Activated CD4-positive, alpha-beta T cell treated with anti-CD3 and anti-CD28 coated beads, Interleukin-2, Interleukin-6, amounts not matched to agents 100 ng/mL and 50 ng/mL, durations not matched to agents 16 hours and 8 hours (primary cell): ENCODE results near the gene PCID2.
"Not testable (repeated sequence)": the region's sequence is repeated elsewhere in the genome, so short reads cannot be mapped to it uniquely, and the experiment has no call there.

Experiments
- DNase-seq: peaks from one replicate; pipeline ENCODE4 v3.0.0-alpha.2; 2020

Gene PCID2

DNA sequence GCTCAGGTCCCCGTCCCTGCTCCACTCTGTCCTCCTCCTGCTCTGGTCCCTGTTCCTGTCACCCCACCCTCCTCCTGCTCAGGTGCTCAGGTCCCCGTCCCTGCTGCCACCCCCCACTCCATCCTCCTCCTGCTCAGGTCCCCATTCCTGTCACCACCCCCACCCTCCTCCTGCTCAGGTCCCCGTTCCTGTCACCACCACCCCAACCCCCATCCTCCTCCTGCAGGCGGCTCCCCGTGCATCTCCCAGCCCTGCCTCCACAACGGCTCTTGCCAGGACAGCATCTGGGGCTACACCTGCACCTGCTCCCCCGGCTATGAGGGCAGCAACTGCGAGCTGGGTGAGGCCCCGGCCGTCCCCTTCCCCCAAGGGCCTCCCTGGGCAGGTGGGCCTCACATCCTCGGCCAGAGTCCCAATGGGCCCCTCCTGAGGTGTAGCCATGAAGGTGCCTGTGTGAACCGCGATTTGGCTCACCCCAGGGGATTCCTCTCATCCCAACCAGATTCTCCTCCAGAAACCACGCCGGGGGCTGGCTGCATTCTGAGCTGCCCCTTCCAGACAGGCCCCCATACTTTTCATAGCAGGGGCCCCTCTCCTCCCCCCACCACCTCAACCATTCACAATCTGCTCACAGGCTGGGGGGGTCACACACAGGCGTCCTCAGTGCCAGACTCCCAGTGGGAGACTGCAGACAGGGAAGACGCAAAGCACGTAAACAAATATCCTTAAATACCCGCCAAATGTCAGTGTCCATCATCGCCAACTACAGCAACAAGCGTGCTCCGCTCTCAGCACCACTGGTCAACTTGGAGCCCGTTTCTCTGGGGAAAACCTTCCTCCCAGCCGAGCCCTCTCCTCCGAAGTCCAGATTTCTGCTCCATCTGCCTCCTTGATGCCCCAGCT, 45.4 kb downstream of the PCID2 start:
- peak; percentile 14 for DNase-seq

DNA sequence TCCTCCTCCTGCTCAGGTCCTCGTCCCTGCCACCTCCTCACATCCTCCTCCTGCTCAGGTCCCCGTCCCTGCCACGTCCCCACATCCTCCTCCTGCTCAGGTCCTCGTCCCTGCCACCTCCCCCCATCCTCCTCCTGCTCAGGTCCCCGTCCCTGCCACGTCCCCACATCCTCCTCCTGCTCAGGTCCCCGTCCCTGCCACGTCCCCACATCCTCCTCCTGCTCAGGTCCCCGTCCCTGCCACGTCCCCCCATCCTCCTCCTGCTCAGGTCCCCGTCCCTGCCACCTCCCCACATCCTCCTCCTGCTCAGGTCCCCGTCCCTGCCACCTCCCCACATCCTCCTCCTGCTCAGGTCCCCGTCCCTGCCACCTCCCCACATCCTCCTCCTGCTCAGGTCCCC, 46.5 kb downstream of the PCID2 start:
- not testable (repeated sequence) for DNase-seq

DNA sequence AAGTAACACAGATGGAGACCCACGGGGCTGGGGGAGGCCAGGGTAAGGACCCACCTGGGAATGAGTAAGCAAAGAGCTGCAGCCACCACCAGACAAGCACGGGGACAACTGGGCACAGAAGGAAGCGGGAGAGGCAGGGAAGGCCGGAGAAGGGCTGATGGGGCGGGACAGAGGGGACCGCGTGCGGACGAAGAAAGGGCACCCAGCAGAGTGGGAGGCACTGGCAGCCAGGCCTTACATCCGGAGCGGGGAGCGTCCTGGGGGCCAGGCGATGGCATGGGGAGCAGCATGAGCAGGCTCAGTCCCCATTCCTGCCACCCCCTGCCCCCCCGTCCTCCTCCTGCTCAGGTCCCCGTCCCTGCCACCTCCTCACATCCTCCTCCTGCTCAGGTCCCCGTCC, 47.0 kb downstream of the PCID2 start:
- no peak for DNase-seq

DNA sequence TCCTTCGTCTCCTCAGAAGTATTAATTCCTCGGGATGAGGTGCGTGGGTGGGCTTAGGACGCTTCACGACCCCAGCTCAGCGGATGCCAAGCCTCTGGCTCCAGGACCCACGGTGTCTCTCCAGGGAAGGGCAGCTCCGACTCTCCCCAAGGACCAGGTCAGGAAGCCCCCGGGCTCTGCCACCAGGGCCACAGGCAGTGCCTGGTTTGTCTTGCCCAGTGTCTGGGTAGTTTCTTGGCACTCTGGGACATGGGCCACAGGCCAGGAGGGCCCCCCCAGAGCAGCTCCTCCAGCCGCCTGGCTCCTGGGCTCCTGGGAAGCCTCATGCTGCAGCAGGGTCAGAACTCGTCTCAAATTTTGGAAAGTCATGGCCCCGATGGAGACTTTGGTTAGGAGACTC, 47.5 kb downstream of the PCID2 start:
- no peak for DNase-seq

DNA sequence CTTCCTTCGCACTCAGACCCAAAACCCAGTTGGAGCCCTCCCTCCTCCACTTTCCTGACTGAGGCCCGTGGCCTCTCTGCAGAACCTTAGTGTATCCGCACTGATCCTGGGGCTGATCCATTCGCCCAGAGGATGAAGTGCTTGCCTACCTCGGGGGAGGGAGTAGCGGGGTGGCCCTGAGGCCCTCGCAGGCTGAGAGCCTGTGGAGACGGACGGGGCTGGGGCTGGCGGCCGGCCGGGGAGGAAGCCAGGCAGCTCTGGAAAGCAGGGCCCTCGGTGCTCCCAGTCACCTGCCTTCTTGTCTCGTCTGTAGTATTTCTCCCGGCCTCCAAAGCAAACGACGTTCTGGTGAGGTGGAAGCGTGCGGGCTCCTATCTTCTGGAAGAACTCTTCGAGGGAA, 48.8 kb downstream of the PCID2 start:
- no peak for DNase-seq

DNA sequence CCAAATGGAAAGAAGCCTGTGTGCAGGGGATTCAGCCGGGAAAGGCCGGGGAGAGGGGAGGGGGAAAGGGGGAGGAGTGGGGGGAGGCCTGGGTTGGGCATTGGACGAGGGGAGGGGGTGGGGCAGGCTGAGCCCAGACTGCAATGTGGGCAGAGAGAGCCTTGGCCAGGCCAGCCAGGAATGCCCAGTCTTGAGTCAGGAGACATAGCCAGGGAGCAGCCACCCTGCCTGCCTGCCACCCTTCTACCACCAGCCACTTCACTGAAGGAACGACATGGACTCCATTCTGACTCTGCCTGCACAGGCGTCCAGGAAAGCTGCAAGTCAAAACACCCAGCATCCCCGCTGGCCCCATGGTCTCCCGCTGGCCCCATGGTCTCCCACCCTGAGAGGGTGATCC, 49.5 kb downstream of the PCID2 start:
- no peak for DNase-seq

DNA sequence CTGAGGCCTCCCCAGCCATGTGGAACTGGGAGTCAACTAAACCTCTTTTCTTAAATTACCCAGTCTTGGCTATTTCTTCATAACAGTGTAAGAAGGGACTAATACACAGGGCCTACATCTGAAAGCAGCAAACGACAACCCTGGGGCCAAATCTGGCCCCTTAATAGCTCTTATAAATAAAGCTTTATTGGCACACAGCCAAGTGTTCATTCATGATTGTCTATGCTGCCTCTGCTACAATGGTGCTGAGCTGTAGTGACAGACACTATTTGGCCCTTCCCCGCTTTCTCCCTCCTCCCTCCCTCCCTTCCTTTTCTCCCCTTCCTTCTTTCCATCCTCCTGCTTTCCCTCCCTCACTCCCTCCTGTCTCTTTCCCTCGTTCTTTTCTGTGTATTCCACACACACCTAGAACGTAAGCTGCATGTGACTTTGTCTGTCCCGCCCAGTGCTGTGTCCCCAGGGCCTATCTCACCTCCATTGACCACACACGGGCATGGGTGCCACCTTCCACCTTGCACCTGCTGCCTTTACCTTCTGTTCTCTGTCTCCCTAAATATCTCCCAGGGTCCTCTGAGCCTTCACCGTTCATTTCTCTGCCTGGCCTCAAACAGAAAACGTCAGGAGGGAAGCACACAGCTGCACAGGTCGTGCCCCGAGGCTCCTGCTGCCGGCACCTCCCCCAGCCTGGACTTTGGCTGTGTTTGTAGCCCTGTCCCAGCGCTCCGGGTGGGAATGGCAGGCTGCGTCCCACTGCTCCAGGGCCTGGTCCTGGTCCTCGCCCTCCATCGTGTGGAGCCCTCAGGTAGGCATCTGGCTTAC, 50.3 kb downstream of the PCID2 start, which contains the start of gene PROZ:
Gene PROZ (plus strand): TSS at position 720 of the 819 bp plus-strand sequence. CDS start 13 bp downstream, at position 733.
- no peak for DNase-seq

DNA sequence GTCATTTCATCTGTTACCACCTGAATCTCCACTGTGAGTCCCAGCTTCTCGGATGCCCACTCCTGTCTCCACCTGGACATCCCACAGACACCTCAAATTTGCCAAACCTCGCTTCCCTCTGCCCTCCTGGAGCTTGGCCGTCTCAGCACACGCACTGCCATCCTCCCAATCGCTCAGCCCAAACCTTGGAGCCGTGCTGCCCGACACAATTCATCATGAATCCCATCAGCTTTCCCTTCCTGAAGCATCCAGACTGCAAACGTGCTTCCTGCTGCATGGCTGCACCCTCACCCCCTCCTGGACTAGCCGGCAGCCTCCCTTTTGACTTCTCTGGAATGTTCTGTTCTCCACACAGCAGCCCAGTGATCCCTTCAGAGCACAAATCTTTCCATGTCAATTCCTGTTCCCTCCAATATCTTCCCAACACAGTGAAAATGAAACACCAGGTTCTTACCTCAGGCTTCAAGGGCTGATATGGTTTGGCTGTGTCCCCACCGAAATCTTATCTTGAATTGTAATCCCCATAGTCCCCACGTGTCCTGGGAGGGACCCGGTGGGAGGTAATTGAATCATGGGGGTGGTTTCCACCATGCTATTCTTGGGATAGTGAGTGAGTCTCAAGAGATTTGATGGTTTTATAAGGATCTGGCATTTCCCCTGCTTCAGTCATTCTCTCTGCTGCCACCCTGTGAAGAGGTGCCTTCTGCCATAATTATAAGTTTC, 51.1 kb downstream of the PCID2 start:
- no peak for DNase-seq

DNA sequence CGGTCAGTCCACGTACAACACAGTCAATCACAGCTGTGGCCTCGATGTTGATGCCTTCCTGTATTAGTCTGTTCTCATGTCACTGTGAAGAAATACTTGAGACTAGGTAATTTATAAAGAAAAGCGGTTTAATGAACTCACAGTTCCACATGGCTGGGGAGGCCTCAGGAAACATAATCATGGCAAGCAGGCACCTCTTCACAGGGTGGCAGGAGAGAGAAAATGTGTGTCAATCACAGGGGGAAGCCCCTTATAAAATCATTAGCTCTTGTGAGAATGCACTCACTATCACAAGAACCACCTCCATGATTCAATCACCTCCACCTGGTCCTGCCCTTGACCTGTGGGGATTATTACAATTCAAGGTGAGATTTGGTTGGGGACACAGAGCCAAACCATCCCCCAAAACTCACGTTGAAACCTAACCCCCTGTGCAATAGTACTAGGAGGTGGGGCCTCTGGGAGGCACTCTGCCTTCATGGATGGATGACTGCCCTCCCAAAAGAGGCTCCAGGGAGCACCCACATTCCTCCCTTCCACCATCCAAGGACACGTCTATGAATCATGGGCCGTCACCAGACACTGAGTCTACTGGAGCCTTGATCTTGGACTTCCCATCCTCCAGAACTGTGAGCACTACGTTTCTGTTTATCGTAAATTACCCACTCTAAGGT, 52.4 kb downstream of the PCID2 start:
- DNase-seq, result no peak

DNA sequence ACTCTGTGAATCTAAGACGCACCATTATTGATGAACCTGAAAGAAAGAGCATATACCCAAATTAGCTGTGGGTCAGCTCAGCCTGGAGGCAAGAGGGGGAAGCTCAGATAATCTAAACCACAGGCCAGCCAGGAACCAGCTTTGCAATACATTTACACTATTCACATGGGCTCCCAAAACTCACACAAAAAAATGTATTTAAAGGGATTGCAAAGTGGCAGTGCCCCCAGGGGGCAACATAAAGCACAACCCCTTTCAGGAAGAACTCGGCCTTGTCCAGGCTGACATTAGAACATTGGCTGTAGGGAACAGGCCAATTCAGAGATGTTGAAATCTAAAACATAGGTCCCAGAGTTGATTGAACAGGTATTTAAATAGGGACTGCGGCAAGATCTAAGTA, 53.3 kb downstream of the PCID2 start:
- DNase-seq, result no peak

DNA sequence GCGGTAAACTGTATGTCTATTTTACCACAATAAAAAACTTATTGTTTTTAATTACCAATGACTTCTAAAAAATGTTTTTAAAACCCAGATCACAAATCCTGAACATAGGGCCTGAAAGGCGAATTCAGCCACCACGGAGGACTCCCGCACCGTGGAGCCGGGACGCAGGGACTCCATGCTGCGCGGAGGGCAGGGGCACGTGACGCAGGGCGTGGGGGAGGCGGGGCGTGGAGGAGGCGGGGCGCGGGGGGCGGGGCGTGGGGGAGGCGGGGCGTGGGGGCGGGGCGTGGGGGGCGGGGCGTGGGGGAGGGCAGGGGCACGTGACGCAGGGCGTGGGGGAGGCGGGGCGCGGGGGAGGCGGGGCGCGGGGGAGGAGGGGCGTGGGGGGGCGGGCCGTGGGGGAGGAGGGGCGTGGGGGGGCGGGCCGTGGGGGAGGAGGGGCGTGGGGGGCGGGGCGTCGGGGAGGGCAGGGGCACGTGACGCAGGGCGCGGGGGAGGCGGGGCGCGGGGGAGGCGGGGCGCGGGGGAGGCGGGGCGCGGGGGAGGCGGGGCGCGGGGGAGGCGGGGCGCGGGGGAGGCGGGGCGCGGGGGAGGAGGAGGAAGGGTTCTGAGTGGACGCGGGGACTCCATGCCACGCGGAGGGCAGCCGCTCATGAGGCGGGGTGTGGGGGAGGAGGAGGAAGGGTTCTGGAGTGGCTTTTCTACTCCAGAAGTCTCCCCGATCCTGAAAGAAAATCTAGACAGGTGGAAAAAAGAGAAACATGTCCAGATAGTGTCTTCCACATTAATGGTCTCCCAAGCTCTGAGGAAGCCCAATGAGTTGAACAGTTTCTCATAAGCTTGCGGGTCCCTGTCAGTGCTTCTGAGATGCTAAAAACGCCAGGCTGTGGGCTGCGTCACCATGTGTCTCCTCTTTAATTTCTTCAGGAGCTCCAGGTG, 54.4 kb downstream of the PCID2 start:
- DNase-seq, result peak; percentile 63

DNA sequence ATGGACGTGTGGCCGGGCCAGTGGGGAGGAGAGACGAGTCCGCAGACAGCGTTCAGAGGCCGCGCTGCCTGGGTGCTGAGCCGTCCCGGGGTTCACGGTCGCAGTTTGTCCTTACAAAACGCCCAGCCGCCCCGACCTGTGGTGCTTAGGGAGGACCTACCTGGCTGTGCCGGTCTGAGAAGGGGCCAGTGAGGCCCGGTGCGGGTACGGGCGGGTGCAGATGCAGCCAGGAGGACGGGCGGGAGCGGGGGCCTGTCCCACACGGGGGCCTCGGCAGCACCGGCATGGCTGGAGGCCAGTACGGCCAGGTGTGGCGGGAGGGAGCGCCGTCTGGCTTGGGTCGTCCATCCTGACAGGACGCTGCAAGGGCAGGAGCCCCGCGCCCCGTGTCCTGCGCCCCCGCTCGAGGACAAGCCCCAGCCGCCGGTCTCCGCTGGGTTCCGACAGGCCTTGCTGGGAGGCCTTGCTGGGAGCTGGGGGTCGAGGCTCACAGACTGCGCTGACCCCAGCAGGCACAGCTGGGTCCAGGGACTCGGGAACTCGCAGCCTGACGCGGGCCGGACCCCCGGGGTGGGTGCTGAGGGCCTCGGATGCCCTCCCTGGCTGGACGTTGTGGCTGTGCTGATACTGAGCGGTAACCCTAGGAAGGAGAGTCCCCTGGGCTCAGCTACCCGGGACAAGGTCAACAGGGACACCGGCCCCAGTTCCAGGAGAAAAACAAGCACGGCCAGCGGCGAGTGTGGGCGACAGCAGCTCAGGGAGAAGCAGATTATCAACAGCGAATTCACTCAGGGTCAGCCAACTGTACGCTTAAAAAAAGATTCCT, 55.3 kb downstream of the PCID2 start:
- no peak for DNase-seq

DNA sequence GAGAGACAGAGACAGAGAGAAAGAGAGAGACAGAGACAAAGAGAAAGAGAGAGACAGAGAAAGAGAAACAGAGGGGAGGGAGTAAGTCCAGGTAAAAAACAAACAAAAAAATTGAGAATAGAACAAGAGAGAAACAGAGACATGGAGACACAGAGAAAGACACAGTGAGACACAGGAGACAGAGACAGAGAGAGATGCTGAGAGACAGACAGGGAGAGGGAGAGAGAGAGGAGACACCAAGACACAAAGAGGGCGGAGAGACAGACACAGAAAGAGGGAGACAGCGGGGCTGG, 55.8 kb downstream of the PCID2 start:
- DNase-seq, result no peak

DNA sequence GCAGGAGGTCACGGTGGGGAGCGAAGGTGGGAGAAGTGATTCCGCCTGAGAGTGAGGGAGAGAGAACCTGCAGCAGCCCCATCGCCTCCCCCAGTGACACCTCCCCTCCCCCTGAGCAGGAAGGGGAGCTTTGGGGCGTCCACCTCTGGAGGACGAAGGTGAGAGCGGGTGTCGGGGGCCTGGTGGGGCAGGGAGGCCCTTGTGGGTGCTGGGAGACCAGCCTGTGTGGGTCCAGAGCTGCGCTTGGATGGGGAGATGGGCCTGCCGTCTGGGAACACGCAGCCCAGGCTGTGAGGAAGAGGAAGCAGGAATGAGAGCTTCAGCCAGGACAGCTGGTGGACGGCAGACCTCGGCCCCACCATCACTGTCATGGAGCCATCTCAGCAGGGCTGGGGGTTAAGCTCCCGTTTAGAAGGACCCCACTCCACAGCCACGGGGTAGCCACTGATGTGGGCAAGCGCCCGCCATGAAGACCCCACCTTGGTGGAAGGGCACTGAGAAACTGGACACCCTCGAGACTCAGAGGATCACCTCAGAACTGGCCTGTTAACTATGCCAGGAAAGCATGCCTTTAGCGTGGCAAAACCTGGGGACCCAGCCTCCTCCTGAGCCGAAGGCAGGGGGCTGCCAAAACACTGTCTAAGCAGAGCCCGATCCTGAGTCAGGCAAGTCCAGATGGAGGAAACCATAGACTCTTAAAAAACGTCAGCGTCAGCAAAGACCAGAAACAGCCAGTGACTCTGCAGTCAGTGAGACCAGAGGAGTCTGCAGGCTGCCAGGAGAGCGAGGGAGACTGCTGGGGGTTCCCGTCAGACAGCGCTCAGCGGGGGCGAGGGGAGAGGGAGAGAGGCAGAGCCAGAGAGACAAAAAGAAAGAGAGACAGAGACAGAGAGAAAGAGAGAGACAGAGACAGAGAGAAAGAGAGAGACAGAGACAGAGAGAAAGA, 56.5 kb downstream of the PCID2 start:
- peak; percentile 7 for DNase-seq

DNA sequence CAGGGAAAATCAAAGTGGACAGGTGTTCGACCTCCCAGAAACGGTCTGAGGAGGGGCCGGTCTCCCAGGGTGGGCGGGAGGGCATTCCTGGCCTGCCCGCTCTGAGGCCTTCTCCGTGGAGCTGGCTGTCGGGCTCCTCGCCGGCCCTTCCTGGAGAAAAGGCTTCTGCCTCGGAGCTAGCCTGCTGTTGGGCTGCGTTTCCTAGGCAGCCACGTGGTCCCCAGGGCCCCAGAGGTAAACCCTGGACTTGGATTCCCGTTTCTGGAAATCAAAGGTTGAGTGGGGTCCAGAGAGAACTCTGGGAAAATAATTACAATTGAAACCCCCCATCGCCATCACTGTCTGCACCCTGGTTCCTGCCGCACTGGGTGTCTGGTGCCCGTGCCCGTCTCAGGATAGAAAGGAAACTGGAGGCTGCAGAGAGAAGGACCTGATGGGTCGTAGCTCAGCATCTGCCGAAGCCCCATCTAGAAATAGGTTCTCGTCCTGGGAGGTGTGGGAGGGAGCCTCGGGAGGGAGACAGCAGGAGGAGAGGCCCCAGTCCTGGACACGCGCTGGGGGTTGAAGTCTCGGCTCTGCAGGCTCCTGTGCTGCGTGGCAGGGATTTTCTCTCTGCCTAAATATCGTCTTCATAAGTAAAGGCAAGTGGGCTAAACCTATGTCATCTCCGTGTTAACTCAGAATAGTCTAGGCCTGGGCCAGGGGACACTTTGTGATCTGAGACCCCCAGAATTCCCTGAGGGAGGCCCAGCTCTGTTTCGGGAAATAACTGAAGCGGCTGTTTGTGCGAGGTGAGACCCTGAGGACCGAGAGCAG, 57.7 kb downstream of the PCID2 start:
- no peak for DNase-seq

DNA sequence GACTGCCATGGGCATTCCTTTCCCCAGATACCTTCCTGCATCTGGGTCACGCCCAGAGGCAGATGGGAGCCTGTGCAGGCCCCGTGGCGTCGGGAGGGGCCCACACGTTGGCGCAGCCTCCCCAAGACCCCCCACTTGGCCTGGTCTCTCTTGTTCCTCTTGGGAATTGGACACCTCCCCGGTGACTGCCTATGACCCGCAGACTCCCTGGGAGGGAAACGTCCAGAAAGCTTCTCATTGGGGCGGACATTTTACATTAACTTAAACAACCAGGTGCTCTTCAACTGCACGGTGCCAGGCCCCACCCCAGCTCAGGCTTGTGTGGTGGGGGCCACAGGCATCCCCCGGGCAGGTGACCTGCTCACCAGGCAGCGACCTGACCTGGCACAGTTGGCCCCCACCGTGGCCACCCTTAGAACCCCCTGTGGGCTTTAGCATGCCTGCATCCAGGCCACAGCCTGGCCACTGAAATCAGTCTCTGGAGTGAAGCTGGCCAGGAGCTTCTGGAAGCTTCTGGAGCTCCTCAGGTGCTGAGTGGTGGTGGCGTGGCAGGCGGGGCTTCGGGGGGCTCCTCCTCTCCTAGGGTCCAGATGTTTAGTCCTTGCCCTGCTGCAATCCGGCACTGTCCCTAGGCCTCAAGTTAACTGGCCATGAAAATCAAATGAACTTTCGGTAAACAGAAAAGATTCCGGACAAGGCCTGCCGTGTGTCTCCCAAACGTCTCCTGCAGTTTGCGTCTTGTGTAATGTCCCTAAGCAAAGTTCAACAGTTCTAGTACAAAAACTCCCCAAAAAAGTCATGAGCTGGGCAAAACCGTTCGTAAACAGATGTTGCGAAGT, 58.5 kb downstream of the PCID2 start:
- DNase-seq, result no peak

DNA sequence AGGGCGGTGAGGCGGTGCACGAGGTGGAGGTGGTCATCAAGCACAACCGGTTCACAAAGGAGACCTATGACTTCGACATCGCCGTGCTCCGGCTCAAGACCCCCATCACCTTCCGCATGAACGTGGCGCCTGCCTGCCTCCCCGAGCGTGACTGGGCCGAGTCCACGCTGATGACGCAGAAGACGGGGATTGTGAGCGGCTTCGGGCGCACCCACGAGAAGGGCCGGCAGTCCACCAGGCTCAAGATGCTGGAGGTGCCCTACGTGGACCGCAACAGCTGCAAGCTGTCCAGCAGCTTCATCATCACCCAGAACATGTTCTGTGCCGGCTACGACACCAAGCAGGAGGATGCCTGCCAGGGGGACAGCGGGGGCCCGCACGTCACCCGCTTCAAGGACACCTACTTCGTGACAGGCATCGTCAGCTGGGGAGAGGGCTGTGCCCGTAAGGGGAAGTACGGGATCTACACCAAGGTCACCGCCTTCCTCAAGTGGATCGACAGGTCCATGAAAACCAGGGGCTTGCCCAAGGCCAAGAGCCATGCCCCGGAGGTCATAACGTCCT, 59.4 kb downstream of the PCID2 start:
- no peak for DNase-seq
